ENCODE measurements around the gene TRPC4AP. TPM values are rescaled to one million over a fixed set of nuclear protein-coding genes. Genes with fewer than 3 reads are reported as not detected.

The TRPC4AP gene
- total and polyA plus RNA-seq, 2 of the 8 experiments (the other 6 are each of a cell fraction or from before 2014, with no cell fraction given): 73.1 to 74.8 TPM

GRCh38 chr20:34967421-34967820, 125.2 kb downstream of the TRPC4AP start:
- 81% methylated on average over 3 of the region's 5 CpGs; no CpG with 5 or more reads in 1 of the 2 experiments for WGBS, 2 experiments (ENCODE audit: extremely low coverage in 1 of 2, insufficient coverage in 1 of 2, insufficient read length in 1 of 2, insufficient replicate concordance in 2 of 2, low coverage in 1 of 2, low lambda C conversion rate in 2 of 2, missing lambda C conversion rate in 1 of 2)

More at GRCh38 chr20:34967421-34967820, 125.2 kb downstream of the TRPC4AP start:
- Histone ChIP-seq H4K91ac (replicated peaks; ENCODE audit: insufficient read length, low read length) (no peak overlapping the region), H3K14ac (ENCODE audit: insufficient read length) (no peak overlapping the region), H3K23ac (ENCODE audit: insufficient read length) (no peak overlapping the region), H2AFZ (ENCODE audit: low read length) (no peak overlapping the region), H3K27me3 (replicated peaks in 1 of 4; ENCODE audit: control insufficient read depth in 3 of 4, extremely low read depth in 1 of 4, insufficient read depth in 3 of 4, low read length in 3 of 4) (no peaks in the 10 kb centered on the region), H2BK120ac (replicated peaks; ENCODE audit: low read depth, low read length) (no peak overlapping the region), H3K4me2 (ENCODE audit: insufficient read depth in 1 of 2, low read depth in 2 of 2, low read length in 2 of 2) (no peak overlapping the region), H2BK5ac (ENCODE audit: low read depth, low read length) (no peak overlapping the region), H3K36me3 (ENCODE audit: control insufficient read depth in 2 of 4, insufficient read depth in 4 of 4, low read length in 3 of 4) (no peaks in the 10 kb centered on the region), H3K27ac (ENCODE audit: low read depth, low read length) (no peak overlapping the region), H3K18ac (ENCODE audit: extremely low read depth, low read length) (no peak overlapping the region), H2AK5ac (ENCODE audit: low read depth, low read length) (no peak overlapping the region), H2BK20ac (ENCODE audit: low read length) (no peak overlapping the region), H3K9ac (replicated peaks in 1 of 4; ENCODE audit: extremely low read depth in 1 of 4, low read depth in 3 of 4, low read length in 3 of 4) (no peak overlapping the region), H3K23me2 (ENCODE audit: low read depth, low read length) (no peaks in the 10 kb centered on the region), H3K9me3 (ENCODE audit: insufficient read depth in 2 of 2, low read depth in 1 of 2, low read length in 1 of 2) (no peaks in the 10 kb centered on the region), H4K8ac (ENCODE audit: extremely low read depth, insufficient read depth, low read length) (no peak overlapping the region), H2BK12ac (ENCODE audit: low read depth, low read length) (peak overlapping the region; percentile 39; the same call in 1 of the 2 replicates), H3K79me1 (ENCODE audit: low read depth, low read length) (no peaks in the 10 kb centered on the region), H2BK15ac (ENCODE audit: low read length) (no peak overlapping the region), H3K56ac (replicated peaks; ENCODE audit: insufficient read length, low read depth, low read length) (no peak overlapping the region), H3K4me3 (ENCODE audit: extremely low read depth in 1 of 4, insufficient read depth in 2 of 4, low read depth in 3 of 4, low read length in 4 of 4) (no peak overlapping the region), H4K5ac (ENCODE audit: insufficient read length, low read depth, low read length) (no peak overlapping the region), H3K4me1 (replicated peaks in 1 of 4; ENCODE audit: control insufficient read depth in 3 of 4, insufficient read depth in 4 of 4, low read length in 3 of 4) (no peaks in the 10 kb centered on the region; a peak in 1 of 7 replicates), H4K20me1 (replicated peaks in 1 of 2; ENCODE audit: control insufficient read depth in 1 of 2, insufficient read depth in 2 of 2, low read length in 2 of 2) (no peaks in the 10 kb centered on the region), H3K79me2 (ENCODE audit: control insufficient read depth in 1 of 2, insufficient read depth in 2 of 2, low read length in 2 of 2) (no peaks in the 10 kb centered on the region), H3K4ac (replicated peaks; ENCODE audit: insufficient read length, low read depth, low read length) (no peak overlapping the region)
- CTCF ChIA-PET (ENCODE audit: partially characterized antibody): interaction anchor here (1.0 to 3.0 kb wide), 5 partner anchors 9 to 94 kb away, joined by 3 to 10 read pairs (median 3); partner anchors contain the start of genes GGT7, GSS and MYH7B
- TF ChIP-seq CBX5 (IDR thresholded peaks at IDR 0.05; ENCODE audit: low read depth, low read length): no peak
- no peak for TF ChIP-seq RNF2 (IDR thresholded peaks at IDR 0.05; ENCODE audit: borderline replicate concordance, low read depth, low read length, missing control alignments, poor library complexity, severe bottlenecking)
- POLR2A ChIA-PET (ENCODE audit: partially characterized antibody): interaction anchor here (0.6 to 0.7 kb wide), 2 partner anchors 11 to 66 kb away, joined by 3 read pairs; no protein-coding TSS in a partner anchor
- FAIRE-seq (no peak), DNase-seq (ENCODE audit: low read depth in 1 of 2, low spot score in 2 of 2) (no peak)

Measured in H1 (cell line).